Liver (tissue), 2 donors: ENCODE measurements around the gene CSKMT.

ENCODE experiments used
- CTCF ChIP-seq: fragments of 150-350 bp; IDR thresholded peaks from 2 replicates; pipeline ENCODE4 v1.5.1; 2017; ENCODE audit warnings: improper control_type of control experiment, low read depth, low read length; ENCODE audit not compliant: missing input control
- REST ChIP-seq: IDR thresholded peaks from 2 replicates; pipeline ENCODE4 v1.6.1; 2016; ENCODE audit warnings: antibody characterized with exemption, mild to moderate bottlenecking
- YY1 ChIP-seq: IDR thresholded peaks from 2 replicates; pipeline ENCODE4 v1.6.1; 2016; ENCODE audit warnings: antibody characterized with exemption, mild to moderate bottlenecking
- donor health status: healthy.

GRCh38 chr11:62667460-62667859 is 2.3 kb downstream of the CSKMT start:
- TF ChIP-seq CTCF (no peak), YY1 (no peak), REST (no peak)
